Measurements from ENCODE around the gene SH3BP4.

SH3BP4 gene, protein sequence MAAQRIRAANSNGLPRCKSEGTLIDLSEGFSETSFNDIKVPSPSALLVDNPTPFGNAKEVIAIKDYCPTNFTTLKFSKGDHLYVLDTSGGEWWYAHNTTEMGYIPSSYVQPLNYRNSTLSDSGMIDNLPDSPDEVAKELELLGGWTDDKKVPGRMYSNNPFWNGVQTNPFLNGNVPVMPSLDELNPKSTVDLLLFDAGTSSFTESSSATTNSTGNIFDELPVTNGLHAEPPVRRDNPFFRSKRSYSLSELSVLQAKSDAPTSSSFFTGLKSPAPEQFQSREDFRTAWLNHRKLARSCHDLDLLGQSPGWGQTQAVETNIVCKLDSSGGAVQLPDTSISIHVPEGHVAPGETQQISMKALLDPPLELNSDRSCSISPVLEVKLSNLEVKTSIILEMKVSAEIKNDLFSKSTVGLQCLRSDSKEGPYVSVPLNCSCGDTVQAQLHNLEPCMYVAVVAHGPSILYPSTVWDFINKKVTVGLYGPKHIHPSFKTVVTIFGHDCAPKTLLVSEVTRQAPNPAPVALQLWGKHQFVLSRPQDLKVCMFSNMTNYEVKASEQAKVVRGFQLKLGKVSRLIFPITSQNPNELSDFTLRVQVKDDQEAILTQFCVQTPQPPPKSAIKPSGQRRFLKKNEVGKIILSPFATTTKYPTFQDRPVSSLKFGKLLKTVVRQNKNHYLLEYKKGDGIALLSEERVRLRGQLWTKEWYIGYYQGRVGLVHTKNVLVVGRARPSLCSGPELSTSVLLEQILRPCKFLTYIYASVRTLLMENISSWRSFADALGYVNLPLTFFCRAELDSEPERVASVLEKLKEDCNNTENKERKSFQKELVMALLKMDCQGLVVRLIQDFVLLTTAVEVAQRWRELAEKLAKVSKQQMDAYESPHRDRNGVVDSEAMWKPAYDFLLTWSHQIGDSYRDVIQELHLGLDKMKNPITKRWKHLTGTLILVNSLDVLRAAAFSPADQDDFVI

DNA sequence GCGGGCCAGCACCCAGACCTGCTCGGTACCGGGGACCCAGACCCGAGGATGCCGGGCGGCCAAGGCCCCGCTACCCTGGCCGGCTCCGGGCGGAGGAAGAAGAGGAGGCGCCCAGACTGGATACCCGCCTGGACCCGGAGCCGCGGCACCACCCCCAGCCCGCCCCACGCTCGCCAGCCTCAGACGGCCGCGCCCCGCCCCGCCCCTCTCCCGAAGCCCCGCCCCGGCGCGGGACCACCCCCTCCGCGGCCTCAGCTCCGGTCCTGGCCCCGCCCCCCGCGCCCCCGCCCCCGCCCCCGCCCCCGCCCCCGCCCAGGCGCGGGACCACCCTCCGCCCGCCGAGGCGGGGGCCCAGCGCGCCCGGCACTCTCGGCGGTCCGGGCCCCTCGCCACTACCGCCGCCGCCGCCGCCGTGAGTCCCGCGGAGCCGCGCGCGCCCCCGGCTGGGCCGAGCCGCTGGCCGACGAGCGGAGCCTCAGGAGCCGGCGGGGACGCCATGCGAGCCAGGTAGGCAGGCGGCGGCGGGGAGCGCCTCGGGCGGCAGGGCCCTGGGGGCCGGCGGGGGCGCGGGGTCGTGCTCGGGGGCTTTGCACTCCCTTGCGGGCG, at the start of gene SH3BP4:
SH3BP4 (plus strand) TSS at position 354 of the 606 bp plus-strand sequence. CDS start 82,986 bp downstream, outside the sequence.
- Histone ChIP-seq H3K27ac (peak within 1 kb of the TSS; percentile 78 to 85), H3K4me3 (peak within 1 kb of the TSS; percentile 92)
- peak; percentile 83 for DNase-seq (ENCODE audit: low spot score)
- TF ChIP-seq, protein P1, sequence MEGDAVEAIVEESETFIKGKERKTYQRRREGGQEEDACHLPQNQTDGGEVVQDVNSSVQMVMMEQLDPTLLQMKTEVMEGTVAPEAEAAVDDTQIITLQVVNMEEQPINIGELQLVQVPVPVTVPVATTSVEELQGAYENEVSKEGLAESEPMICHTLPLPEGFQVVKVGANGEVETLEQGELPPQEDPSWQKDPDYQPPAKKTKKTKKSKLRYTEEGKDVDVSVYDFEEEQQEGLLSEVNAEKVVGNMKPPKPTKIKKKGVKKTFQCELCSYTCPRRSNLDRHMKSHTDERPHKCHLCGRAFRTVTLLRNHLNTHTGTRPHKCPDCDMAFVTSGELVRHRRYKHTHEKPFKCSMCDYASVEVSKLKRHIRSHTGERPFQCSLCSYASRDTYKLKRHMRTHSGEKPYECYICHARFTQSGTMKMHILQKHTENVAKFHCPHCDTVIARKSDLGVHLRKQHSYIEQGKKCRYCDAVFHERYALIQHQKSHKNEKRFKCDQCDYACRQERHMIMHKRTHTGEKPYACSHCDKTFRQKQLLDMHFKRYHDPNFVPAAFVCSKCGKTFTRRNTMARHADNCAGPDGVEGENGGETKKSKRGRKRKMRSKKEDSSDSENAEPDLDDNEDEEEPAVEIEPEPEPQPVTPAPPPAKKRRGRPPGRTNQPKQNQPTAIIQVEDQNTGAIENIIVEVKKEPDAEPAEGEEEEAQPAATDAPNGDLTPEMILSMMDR (IDR thresholded peaks at IDR 0.05): no peak

DNA sequence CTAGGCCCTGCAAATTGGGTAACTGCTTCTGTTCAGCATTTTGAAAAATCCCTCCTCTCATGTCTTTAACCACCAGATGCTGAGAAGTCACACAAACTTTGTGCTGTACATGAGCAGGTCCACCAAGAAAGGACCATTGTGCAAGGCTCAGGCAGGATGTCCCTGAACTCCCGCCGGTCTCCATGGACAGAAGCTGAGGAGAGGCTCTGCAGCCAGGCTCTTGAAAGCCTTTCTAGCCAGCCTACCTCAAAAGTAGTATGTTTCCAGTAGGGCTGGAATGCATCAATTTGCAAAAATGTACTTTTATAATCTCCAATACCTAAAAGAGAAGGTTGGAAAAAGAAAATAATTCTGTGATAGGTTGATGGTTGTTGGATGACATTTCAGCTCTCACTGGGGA, 47.0 kb upstream of the SH3BP4 start:
- no peak overlapping the region for H3K27ac ChIP-seq
- DNase-seq (ENCODE audit: low spot score): no peak
- H3K4me3 ChIP-seq: no peak overlapping the region
- TF ChIP-seq, protein P1 (IDR thresholded peaks at IDR 0.05): no peak

DNA sequence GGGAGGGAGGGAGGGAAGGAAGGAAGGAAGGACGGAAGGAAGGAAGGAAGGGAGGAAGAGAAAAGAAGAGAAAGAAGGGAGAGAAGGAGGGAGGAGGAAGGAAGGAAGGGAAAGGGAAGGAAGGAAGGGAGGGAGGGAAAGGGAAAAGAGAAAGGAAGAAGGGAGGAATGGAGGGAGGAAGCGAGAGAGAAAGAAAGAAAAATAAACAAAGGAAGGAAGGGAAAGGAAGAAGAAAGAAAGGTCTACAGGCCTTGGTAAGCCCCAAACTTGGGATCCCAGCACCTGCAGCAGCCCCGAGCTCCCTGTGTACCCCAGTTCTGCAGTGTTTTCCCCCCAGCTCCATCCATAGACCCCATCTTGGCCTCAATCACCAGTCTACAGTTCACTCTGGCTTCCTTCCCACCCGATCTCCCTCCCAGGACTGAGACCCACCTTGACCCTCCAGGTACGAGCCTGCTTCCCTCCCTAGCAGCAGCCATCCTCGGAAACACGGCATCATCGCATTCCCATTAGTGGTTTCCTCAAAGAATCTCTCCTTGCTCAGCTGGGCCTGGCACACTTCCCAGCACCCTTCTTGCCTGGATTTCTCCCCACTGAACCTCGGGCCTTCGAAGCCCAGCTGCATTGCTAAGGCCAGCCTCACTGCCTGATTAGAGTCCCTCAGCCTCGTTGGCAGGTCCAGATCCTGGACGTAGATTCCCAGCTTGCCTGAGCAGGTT, 46.1 kb upstream of the SH3BP4 start:
- DNase-seq (ENCODE audit: low spot score): no peak
- H3K27ac ChIP-seq: no peak overlapping the region

DNA sequence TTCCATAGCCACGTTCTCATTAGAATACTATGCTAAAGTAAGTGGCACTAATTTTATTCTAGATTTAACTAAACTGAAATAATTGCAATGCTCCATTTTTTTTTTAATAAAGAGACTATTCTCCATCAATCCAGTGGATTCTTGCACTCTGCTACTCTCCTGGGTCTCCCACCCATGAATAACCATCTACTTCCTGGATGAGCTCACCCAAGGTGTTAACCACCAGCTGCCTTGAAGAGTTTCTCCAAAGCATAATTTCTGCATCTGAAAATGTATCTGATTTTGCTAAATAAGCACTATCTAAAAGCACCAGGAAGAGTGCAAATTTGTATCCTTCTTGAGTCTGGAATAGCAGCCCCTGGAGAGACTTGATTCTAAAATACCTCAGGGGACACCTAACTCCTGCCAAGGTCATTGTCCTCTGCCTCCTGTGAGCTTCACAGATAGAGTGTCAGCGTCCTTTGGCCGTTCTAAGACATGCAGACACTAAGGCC, 41.6 kb upstream of the SH3BP4 start:
- DNase-seq (ENCODE audit: low spot score): no peak
- no peak overlapping the region for H3K27ac ChIP-seq
- no peak overlapping the region for H3K4me3 ChIP-seq
- TF ChIP-seq, protein P1 (IDR thresholded peaks at IDR 0.05): no peak

More for the DNA sequence above, 46.1 kb upstream of the SH3BP4 start:
- TF ChIP-seq, protein P1 (IDR thresholded peaks at IDR 0.05): no peak
- no peak overlapping the region for H3K4me3 ChIP-seq

DNA sequence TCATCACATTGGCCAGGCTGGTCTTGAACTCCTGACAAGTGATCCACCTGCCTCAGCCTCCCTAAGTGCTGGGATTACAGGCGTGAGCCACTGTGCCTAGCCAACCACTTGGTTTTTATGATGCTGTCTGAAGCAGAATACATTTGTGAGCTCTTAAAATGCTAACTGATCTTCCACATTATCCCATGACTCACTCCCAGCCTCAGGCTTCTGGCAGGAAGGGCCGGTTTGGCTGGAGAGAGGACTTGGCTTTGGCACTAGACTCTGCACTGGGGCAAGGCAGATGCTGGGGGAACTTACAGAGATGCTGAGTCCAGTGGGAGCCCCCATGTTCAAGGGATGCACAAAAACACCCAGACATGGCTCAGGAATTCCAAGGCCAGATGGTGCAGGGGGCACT, 40.5 kb upstream of the SH3BP4 start:
- no peak for DNase-seq (ENCODE audit: low spot score)

More for the DNA sequence above, 40.5 kb upstream of the SH3BP4 start:
- TF ChIP-seq, protein P1 (IDR thresholded peaks at IDR 0.05): no peak
- Histone ChIP-seq H3K4me3 (no peak overlapping the region), H3K27ac (no peak overlapping the region)

All from coronary artery (tissue), 2 donors.